ENCODE measurements around the gene TBCK. TPM values are rescaled to one million over a fixed set of nuclear protein-coding genes. Genes with fewer than 3 reads are reported as not detected.

TBCK gene
- total and polyA plus RNA-seq, 4 donors = 4.9 to 25.5 (median 15.8) TPM

DNA sequence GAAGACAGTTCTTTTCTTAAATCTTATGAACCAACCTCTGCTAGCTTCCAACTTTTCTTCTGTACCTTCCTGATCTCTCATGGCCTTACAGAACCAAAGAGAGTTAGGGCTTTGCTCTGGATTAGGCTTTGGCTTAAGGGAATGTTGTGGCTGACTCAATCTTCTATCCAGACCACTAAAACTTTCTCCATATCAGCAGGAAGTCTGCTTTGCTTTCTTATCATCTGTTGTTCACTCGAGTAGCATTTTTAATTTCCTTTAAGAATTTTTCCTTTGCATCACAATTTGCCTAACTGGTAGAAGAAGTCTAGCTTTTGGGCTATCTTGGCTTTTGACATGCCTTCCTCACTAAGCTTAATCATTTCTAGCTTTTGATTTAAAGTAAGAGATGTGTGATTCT lies 167.0 kb downstream of the TBCK start:
- WGBS = 79% methylated on average over 1 of the region's 1 CpG
- Histone ChIP-seq H3K36me3 (ENCODE audit: control insufficient read depth in 4 of 4, insufficient read depth in 3 of 4, low read depth in 1 of 4, low read length in 3 of 4) (peaks cover 0 to 5% (median 0%) of the 10 kb centered on the region in 4 donors), H3K9ac (ENCODE audit: low read depth in 1 of 2, low read length in 2 of 2) (no peak overlapping the region), H3K27me3 (ENCODE audit: control insufficient read depth in 4 of 4, insufficient read depth in 4 of 4, low read length in 3 of 4) (no peaks in the 10 kb centered on the region), H3K27ac (ENCODE audit: low read depth in 1 of 2, low read length in 2 of 2) (no peak overlapping the region), H3K4me3 (ENCODE audit: low read depth in 1 of 3, low read length in 3 of 3) (no peak overlapping the region), H3K4me1 (ENCODE audit: control insufficient read depth in 4 of 4, insufficient read depth in 4 of 4, low read length in 3 of 4) (no peaks in the 10 kb centered on the region), H3K9me3 (ENCODE audit: control insufficient read depth in 4 of 4, low read length in 3 of 4) (peaks cover 0 to 4% (median 0%) of the 10 kb centered on the region in 4 donors)
- TF ChIP-seq FOXA2 (IDR thresholded peaks at IDR 0.05) (no peak), YY1 (IDR thresholded peaks at IDR 0.05) (no peak)
- DNase-seq (ENCODE audit: low spot score) = no peak

DNA sequence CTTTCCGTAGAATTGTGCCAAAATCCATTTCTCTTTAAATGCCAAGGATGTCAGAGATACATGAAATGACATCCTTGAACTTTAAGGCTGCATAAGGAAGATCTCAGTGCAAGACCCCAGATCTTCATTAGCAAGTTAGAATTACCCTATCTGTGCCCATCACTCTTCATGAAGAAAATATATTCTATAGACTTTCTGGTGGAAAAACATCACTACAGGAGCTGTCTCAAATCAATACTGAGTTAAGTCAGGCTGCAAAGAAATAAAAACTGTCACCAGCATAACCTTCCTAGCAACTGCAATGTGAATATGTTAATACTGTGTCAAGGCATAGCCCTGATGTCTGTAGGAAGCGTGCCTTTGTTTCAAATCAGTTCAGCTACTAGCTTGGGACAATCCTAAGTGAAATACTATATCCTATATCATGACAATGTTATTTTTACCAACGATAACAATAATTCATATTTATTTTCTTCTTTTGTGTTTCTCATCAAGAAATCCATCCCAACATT lies 173.3 kb downstream of the TBCK start:
- no peak for DNase-seq (ENCODE audit: low spot score)
- 88% methylated on average over 3 of the region's 3 CpGs for WGBS
- H3K4me3 ChIP-seq (ENCODE audit: low read depth in 1 of 3, low read length in 3 of 3) = no peak overlapping the region

More for the DNA sequence above, 173.3 kb downstream of the TBCK start:
- Histone ChIP-seq H3K9ac (ENCODE audit: low read depth in 1 of 2, low read length in 2 of 2) (no peak overlapping the region), H3K27me3 (ENCODE audit: control insufficient read depth in 4 of 4, insufficient read depth in 4 of 4, low read length in 3 of 4) (no peaks in the 10 kb centered on the region), H3K27ac (ENCODE audit: low read depth in 1 of 2, low read length in 2 of 2) (no peak overlapping the region), H3K36me3 (ENCODE audit: control insufficient read depth in 4 of 4, insufficient read depth in 3 of 4, low read depth in 1 of 4, low read length in 3 of 4) (peaks cover 0 to 5% (median 0%) of the 10 kb centered on the region in 4 donors), H3K4me1 (ENCODE audit: control insufficient read depth in 4 of 4, insufficient read depth in 4 of 4, low read length in 3 of 4) (no peaks in the 10 kb centered on the region), H3K9me3 (ENCODE audit: control insufficient read depth in 4 of 4, low read length in 3 of 4) (peaks cover 0 to 4% (median 0%) of the 10 kb centered on the region in 4 donors)
- TF ChIP-seq RXRA (IDR thresholded peaks at IDR 0.05) (no peak), NR2F2 (IDR thresholded peaks at IDR 0.05) (no peak), HNF4A (conservative IDR thresholded peaks at IDR 0.05) (no peak), TAF1 (conservative IDR thresholded peaks at IDR 0.05) (no peak), CTCF (IDR thresholded peaks at IDR 0.05; ENCODE audit: low read depth, low read length, missing input control) (no peak), REST (IDR thresholded peaks at IDR 0.05) (no peak), SP1 (IDR thresholded peaks at IDR 0.05) (no peak), EGR1 (IDR thresholded peaks at IDR 0.05; ENCODE audit: low read depth in 2 of 2) (no peak), JUND (IDR thresholded peaks at IDR 0.05) (no peak), ZBTB33 (IDR thresholded peaks at IDR 0.05) (no peak), ATF3 (IDR thresholded peaks at IDR 0.05) (no peak), RAD21 (IDR thresholded peaks at IDR 0.05) (no peak), GABPA (IDR thresholded peaks at IDR 0.05 in 1 of 2, conservative IDR thresholded peaks at IDR 0.05 in 1 of 2) (no peak)
- TF ChIP-seq, protein P1, sequence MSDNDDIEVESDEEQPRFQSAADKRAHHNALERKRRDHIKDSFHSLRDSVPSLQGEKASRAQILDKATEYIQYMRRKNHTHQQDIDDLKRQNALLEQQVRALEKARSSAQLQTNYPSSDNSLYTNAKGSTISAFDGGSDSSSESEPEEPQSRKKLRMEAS (IDR thresholded peaks at IDR 0.05) = no peak

All from liver (tissue), 9 donors.